Panc1 (cell line): ENCODE measurements around the gene NFATC3. TPM values are rescaled to one million over a fixed set of nuclear protein-coding genes. Genes with fewer than 3 reads are reported as not detected.

ENCODE experiments used
- ATAC-seq: fragments of 200-7000 bp; cut with Tn5 transposase; 2 replicates; pipeline ENCODE4 v1.9.1; 2020; ENCODE audit warnings: mild to moderate bottlenecking, moderate library complexity
- BruUV-seq: library from RNA; stranded (reverse); fragments of 400-500 nt; replicated peaks from 2 replicates; lab custom pipeline; 2021; lab: Mats Ljungman, UMichigan
- CTCF ChIA-PET: fragments of 300-600 bp; sonication (Branson Sonifier 250); formaldehyde crosslinking; loops from one replicate; lab custom pipeline; 2022; ENCODE audit warnings: antibody characterized with exemption; lab: Charles Lee
- POLR2A ChIA-PET: fragments of 300-600 bp; sonication (Branson Sonifier 250); formaldehyde crosslinking; loops from one replicate; lab custom pipeline; 2022; ENCODE audit warnings: antibody characterized with exemption; lab: Charles Lee
- DNase-seq: peaks from one replicate; pipeline ENCODE4 v3.0.0-alpha.2; 2010; ENCODE audit warnings: low read depth, low spot score
- H3K27ac ChIP-seq: 2 replicates; pipeline ENCODE4 v1.5.1; 2011; ENCODE audit warnings: mild to moderate bottlenecking, low read length, inconsistent platforms
- H3K27me3 ChIP-seq: fragments of 200-500 bp; sonication (Bioruptor generic); 2 replicates; pipeline ENCODE4 v1.6.0; 2014; ENCODE audit warnings: low read length, inconsistent platforms; ENCODE audit not compliant: control insufficient read depth, insufficient read depth
- H3K36me3 ChIP-seq: fragments of 200-500 bp; sonication (Bioruptor generic); 2 replicates; pipeline ENCODE4 v1.5.1; 2014; ENCODE audit warnings: inconsistent platforms, mild to moderate bottlenecking, low read length, moderate library complexity; ENCODE audit not compliant: control insufficient read depth, insufficient read depth
- H3K4me1 ChIP-seq: 2 replicates; pipeline ENCODE4 v1.5.1; 2011; ENCODE audit warnings: inconsistent platforms, mild to moderate bottlenecking, low read length, moderate library complexity; ENCODE audit not compliant: control insufficient read depth, insufficient read depth
- H3K4me3 ChIP-seq, 2 experiments: 2 replicates each; pipeline ENCODE4 v1.5.1; 2011 to 2012; ENCODE audit warnings: low read depth in 2 of 2, low read length in 2 of 2, mild to moderate bottlenecking in 2 of 2, inconsistent platforms in 1 of 2, moderate library complexity in 1 of 2
- H3K9me3 ChIP-seq: fragments of 200-500 bp; sonication (Bioruptor generic); 2 replicates; pipeline ENCODE4 v1.5.1; 2014; ENCODE audit warnings: low read depth, mild to moderate bottlenecking, inconsistent platforms, low read length, moderate library complexity; ENCODE audit not compliant: control insufficient read depth, insufficient read depth
- CTCF ChIP-seq: fragments of 450-650 bp; IDR thresholded peaks from 2 replicates; pipeline ENCODE4 v1.5.1; 2017; ENCODE audit warnings: mild to moderate bottlenecking
- POLR2AphosphoS5 ChIP-seq: IDR thresholded peaks from 2 replicates; pipeline ENCODE4 v1.6.1; 2012; ENCODE audit warnings: mild to moderate bottlenecking, low read depth, low read length, moderate library complexity
- REST ChIP-seq, 2 experiments: IDR thresholded peaks; 2 replicates each; pipeline ENCODE4 v1.6.1; 2011 to 2012; ENCODE audit warnings: low read depth in 2 of 2, control low read depth in 1 of 2, low read length in 1 of 2, mild to moderate bottlenecking in 1 of 2, moderate library complexity in 1 of 2; ENCODE audit not compliant: insufficient read depth in 1 of 2
- SIN3A ChIP-seq: IDR thresholded peaks from 2 replicates; pipeline ENCODE4 v1.6.1; 2012; ENCODE audit warnings: low read depth, mild to moderate bottlenecking, low read length, moderate library complexity, borderline replicate concordance; ENCODE audit not compliant: insufficient read depth
- TCF7L2 ChIP-seq: IDR thresholded peaks from 2 replicates; pipeline ENCODE4 v1.6.1; 2011; ENCODE audit warnings: mild to moderate bottlenecking, low read depth, low read length, inconsistent platforms
- in situ Hi-C: cut with HindIII; loops from 2 replicates; pipeline ENCODE4 v1.10.0; 2016; ENCODE audit warnings: low sequenced_read_pairs, low pct_unique_long_range_greater_than_20kb
- intact Hi-C: fragments of 100-400 bp; cut with micrococcal nuclease; formaldehyde crosslinking; loops from one replicate; pipeline ENCODE4 v1.10.0; 2022; ENCODE audit not compliant: unreplicated experiment
- total RNA-seq: library from RNA; stranded (reverse); gene quantifications from one replicate; pipeline ENCODE4 v1.2.1, GENCODE V29; 2021; ENCODE audit not compliant: unreplicated experiment

Gene NFATC3
- total RNA-seq, 1 experiment from 2014 or later: 24.8 TPM

- CTCF ChIA-PET: no interaction called here
- Histone ChIP-seq H3K4me1 (no peaks in the 10 kb centered on the region), H3K27me3 (no peaks in the 10 kb centered on the region), H3K4me3 (no peak overlapping the region), H3K9me3 (no peaks in the 10 kb centered on the region), H3K36me3 (no peaks in the 10 kb centered on the region), H3K27ac (no peak overlapping the region)
- no peak for TF ChIP-seq SIN3A
- no peak for TF ChIP-seq CTCF
- TF ChIP-seq TCF7L2: no peak
- TF ChIP-seq POLR2AphosphoS5: no peak
- no peak for TF ChIP-seq REST (IDR thresholded peaks at IDR 0.05; ENCODE audit: insufficient read depth in 1 of 2, low read depth in 2 of 2, low read length in 1 of 2)
- in situ Hi-C loops (no loop called here), intact Hi-C loops (no loop called here)
- ATAC-seq: no peak
- no TSS peak for BruUV-seq
- POLR2A ChIA-PET: no interaction called here
- no peak for DNase-seq
These were observed 14.9 kb upstream of the NFATC3 start for GRCh38 chr16:68070249-68070730.

GRCh38 chr16:68070806-68071517 is 14.2 kb upstream of the NFATC3 start:
- ATAC-seq: no peak
- POLR2A ChIA-PET: no interaction called here

More at GRCh38 chr16:68070806-68071517, 14.2 kb upstream of the NFATC3 start:
- intact Hi-C loops: no loop called here
- Histone ChIP-seq H3K27ac (no peak overlapping the region), H3K9me3 (no peaks in the 10 kb centered on the region), H3K4me1 (no peaks in the 10 kb centered on the region), H3K36me3 (no peaks in the 10 kb centered on the region), H3K4me3 (no peak overlapping the region), H3K27me3 (no peaks in the 10 kb centered on the region)
- TF ChIP-seq POLR2AphosphoS5: no peak
- no peak for TF ChIP-seq SIN3A
- no peak for TF ChIP-seq REST (IDR thresholded peaks at IDR 0.05; ENCODE audit: insufficient read depth in 1 of 2, low read depth in 2 of 2, low read length in 1 of 2)
- TF ChIP-seq TCF7L2: no peak
- no peak for TF ChIP-seq CTCF
- CTCF ChIA-PET: no interaction called here
- in situ Hi-C loops: no loop called here
- no peak for DNase-seq
- no TSS peak for BruUV-seq
